A549 treated with GW870086 at 1 μM for 4 hours (cell line): ENCODE data around the gene GLRA2. TPM values are rescaled to one million over a fixed set of nuclear protein-coding genes. Genes with fewer than 3 reads are reported as not detected.

Source experiments
- total RNA-seq: library from RNA; stranded (reverse); fragments of 200-300 nt; extraction: Qiagen RNA extraction; gene quantifications from 5 replicates; pipeline ENCODE4 v1.2.3, GENCODE V29; 2022; ENCODE audit warnings: low read depth

Gene GLRA2
- not detected in 5 replicates for total RNA-seq

GRCh38 chrX:14529290-14529989 is at the start of gene GLRA2:
Gene GLRA2, plus strand, starts transcription at chrX:14529536. Its CDS starts 522 bp downstream, at chrX:14530058.

